Skin of body (tissue), 2 donors: ENCODE results near the gene TRPC4. TPM values are rescaled to one million over a fixed set of nuclear protein-coding genes. Genes with fewer than 3 reads are reported as not detected.
"Not testable (repeated sequence)": the region's sequence is repeated elsewhere in the genome, so short reads cannot be mapped to it uniquely, and the experiment has no call there.

ENCODE experiments used
- DNase-seq: peaks from one replicate; lab custom pipeline; 2025; lab: John Stamatoyannopoulos, UW
- total RNA-seq: library from RNA; depleted of rRNA; stranded (reverse); fragments of >200 nt; gene quantifications from one replicate; pipeline ENCODE4 v1.2.3, GENCODE V29; 2014

TRPC4 gene
- total RNA-seq, 1 donor from 2014 or later, result 0.69 TPM

GRCh38 chr13:37833411-37833810 is 36.2 kb downstream of the TRPC4 start:
- no peak for DNase-seq

- DNase-seq, result no peak
These were observed 53.3 kb downstream of the TRPC4 start for GRCh38 chr13:37816276-37816675.

- no peak for DNase-seq
These were observed 58.1 kb downstream of the TRPC4 start for GRCh38 chr13:37811441-37811840.

GRCh38 chr13:37806666-37807065 is 62.9 kb downstream of the TRPC4 start:
- no peak for DNase-seq

GRCh38 chr13:37797631-37798030 is 71.9 kb downstream of the TRPC4 start:
- DNase-seq, result no peak

GRCh38 chr13:37796795-37797194 is 72.8 kb downstream of the TRPC4 start:
- DNase-seq, result not testable (repeated sequence)

- DNase-seq, result no peak
These were observed 74.2 kb downstream of the TRPC4 start for GRCh38 chr13:37795326-37795725.

- no peak for DNase-seq
These were observed 77.9 kb downstream of the TRPC4 start for GRCh38 chr13:37791699-37792098.

- no peak for DNase-seq
These were observed 81.2 kb downstream of the TRPC4 start for GRCh38 chr13:37788346-37788745.

- DNase-seq, result no peak
These were observed 91.9 kb downstream of the TRPC4 start for GRCh38 chr13:37777676-37778075.

GRCh38 chr13:37775871-37776270 is 93.7 kb downstream of the TRPC4 start:
- DNase-seq, result no peak

- DNase-seq, result no peak
These were observed 96.9 kb downstream of the TRPC4 start for GRCh38 chr13:37772644-37773043.

GRCh38 chr13:37769545-37769944 is 100.0 kb downstream of the TRPC4 start:
- no peak for DNase-seq

GRCh38 chr13:37769078-37769477 is 100.5 kb downstream of the TRPC4 start:
- DNase-seq, result no peak

- DNase-seq, result no peak
These were observed 103.1 kb downstream of the TRPC4 start for GRCh38 chr13:37766502-37766901.

- DNase-seq, result no peak
These were observed 114.2 kb downstream of the TRPC4 start for GRCh38 chr13:37755349-37755748.

- no peak for DNase-seq
These were observed 115.8 kb downstream of the TRPC4 start for GRCh38 chr13:37753776-37754175.

GRCh38 chr13:37752146-37752545 is 117.4 kb downstream of the TRPC4 start:
- no peak for DNase-seq

- DNase-seq, result no peak
These were observed 118.5 kb downstream of the TRPC4 start for GRCh38 chr13:37751025-37751424.

- DNase-seq, result no peak
These were observed 120.7 kb downstream of the TRPC4 start for GRCh38 chr13:37748913-37749312.

GRCh38 chr13:37747071-37747612 is 122.4 kb downstream of the TRPC4 start:
- DNase-seq, result no peak

- DNase-seq, result no peak
These were observed 128.0 kb downstream of the TRPC4 start for GRCh38 chr13:37741536-37741935.

GRCh38 chr13:37736045-37736444 is 133.5 kb downstream of the TRPC4 start:
- no peak for DNase-seq

- no peak for DNase-seq
These were observed 134.3 kb downstream of the TRPC4 start for GRCh38 chr13:37735293-37735692.
